GM23248 (cell line): ENCODE measurements around the gene PLPP3.

Experiments
- EZH2 ChIP-seq: fragments of 200-600 bp; sonication (generic); IDR thresholded peaks from 2 replicates; pipeline ENCODE4 v1.6.1; 2018; ENCODE audit warnings: antibody characterized with exemption, mild to moderate bottlenecking; ENCODE audit not compliant: insufficient read depth, poor library complexity, severe bottlenecking
- EZH2phosphoT487 ChIP-seq: fragments of 200-600 bp; sonication (generic); IDR thresholded peaks from 2 replicates; pipeline ENCODE4 v1.6.1; 2018; ENCODE audit warnings: antibody characterized with exemption, moderate library complexity, mild to moderate bottlenecking, low read depth; ENCODE audit not compliant: insufficient read depth

GRCh38 chr1:56484695-56485094 is 94.7 kb downstream of the PLPP3 start:
- TF ChIP-seq EZH2, result no peak
- TF ChIP-seq EZH2phosphoT487, result no peak
